CD4-positive, alpha-beta T cell treated with Interferon gamma for 1 hour (primary cell): ENCODE measurements around the gene MAST4.

Experiments
- DNase-seq: peaks from one replicate; pipeline ENCODE4 v3.0.0-alpha.2; 2020

MAST4 gene

GRCh38 chr5:66606713-66607112 lies 10.5 kb downstream of the MAST4 start:
- DNase-seq = no peak

- no peak for DNase-seq
Observed at GRCh38 chr5:66608501-66608900, 12.3 kb downstream of the MAST4 start.

GRCh38 chr5:66609615-66610014 lies 13.4 kb downstream of the MAST4 start:
- no peak for DNase-seq

GRCh38 chr5:66612226-66612625 lies 16.0 kb downstream of the MAST4 start:
- DNase-seq = no peak

GRCh38 chr5:66615136-66615535 lies 18.9 kb downstream of the MAST4 start:
- no peak for DNase-seq

- DNase-seq = no peak
Observed at GRCh38 chr5:66615894-66616293, 19.7 kb downstream of the MAST4 start.

- DNase-seq = no peak
Observed at GRCh38 chr5:66616520-66617225, 20.5 kb downstream of the MAST4 start.

GRCh38 chr5:66617226-66617861 lies 21.2 kb downstream of the MAST4 start:
- DNase-seq = no peak

- DNase-seq = no peak
Observed at GRCh38 chr5:66617991-66618768, 22.0 kb downstream of the MAST4 start.

GRCh38 chr5:66620711-66621110 lies 24.5 kb downstream of the MAST4 start:
- DNase-seq = no peak

GRCh38 chr5:66621146-66621545 lies 25.0 kb downstream of the MAST4 start:
- no peak for DNase-seq

- no peak for DNase-seq
Observed at GRCh38 chr5:66621736-66622135, 25.5 kb downstream of the MAST4 start.

- no peak for DNase-seq
Observed at GRCh38 chr5:66628561-66628960, 32.4 kb downstream of the MAST4 start.

GRCh38 chr5:66629446-66629845 lies 33.3 kb downstream of the MAST4 start:
- no peak for DNase-seq

- no peak for DNase-seq
Observed at GRCh38 chr5:66633754-66634153, 37.6 kb downstream of the MAST4 start.

- no peak for DNase-seq
Observed at GRCh38 chr5:66634601-66635000, 38.4 kb downstream of the MAST4 start.

GRCh38 chr5:66637994-66638393 lies 41.8 kb downstream of the MAST4 start:
- no peak for DNase-seq

GRCh38 chr5:66639037-66639436 lies 42.8 kb downstream of the MAST4 start:
- DNase-seq = no peak

- no peak for DNase-seq
Observed at GRCh38 chr5:66642538-66642937, 46.3 kb downstream of the MAST4 start.

GRCh38 chr5:66643387-66643786 lies 47.2 kb downstream of the MAST4 start:
- DNase-seq = no peak

- no peak for DNase-seq
Observed at GRCh38 chr5:66644111-66644510, 47.9 kb downstream of the MAST4 start.

GRCh38 chr5:66645039-66645438 lies 48.8 kb downstream of the MAST4 start:
- no peak for DNase-seq

GRCh38 chr5:66646570-66646969 lies 50.4 kb downstream of the MAST4 start:
- no peak for DNase-seq
